Endothelial cell of umbilical vein (primary cell): ENCODE measurements around the gene SEMA4A.
"Not testable (repeated sequence)": the region's sequence is repeated elsewhere in the genome, so short reads cannot be mapped to it uniquely, and the experiment has no call there.

ENCODE experiments used
- CTCF ChIP-seq, 2 donors: IDR thresholded peaks; 1 replicate in 1 of 2; 2 replicates in 1 of 2; pipeline ENCODE4 v1.5.1; 2011; ENCODE audit warnings: low read length in 2 of 2, mild to moderate bottlenecking in 2 of 2, moderate library complexity in 2 of 2, control low read depth in 1 of 2, inconsistent platforms in 1 of 2, low read depth in 1 of 2; ENCODE audit not compliant: insufficient read depth in 1 of 2; ENCODE audit errors: extremely low read depth in 1 of 2
- GATA2 ChIP-seq: IDR thresholded peaks from 2 replicates; pipeline ENCODE4 v1.7.0; 2011; ENCODE audit warnings: low read depth, mild to moderate bottlenecking, moderate library complexity, mixed read lengths, low read length; ENCODE audit not compliant: insufficient read length, insufficient read depth
- JUN ChIP-seq: IDR thresholded peaks from 2 replicates; pipeline ENCODE4 v1.6.1; 2011; ENCODE audit warnings: borderline replicate concordance, low read depth; ENCODE audit not compliant: insufficient read length, insufficient read depth
- MAX ChIP-seq: IDR thresholded peaks from 2 replicates; pipeline ENCODE4 v1.6.1; 2011; ENCODE audit not compliant: insufficient read depth, insufficient read length
- MYC ChIP-seq: IDR thresholded peaks from one replicate; pipeline ENCODE4 v1.6.1; 2011; ENCODE audit warnings: mild to moderate bottlenecking, low read depth, low read length
- POLR2A ChIP-seq: IDR thresholded peaks from 2 replicates; pipeline ENCODE4 v1.6.1; 2012; ENCODE audit warnings: low read depth, mild to moderate bottlenecking, control low read depth, low read length
- POLR2AphosphoS5 ChIP-seq: IDR thresholded peaks from 2 replicates; pipeline ENCODE4 v1.6.1; 2012; ENCODE audit warnings: low read depth, mild to moderate bottlenecking, control low read depth, low read length, moderate library complexity; ENCODE audit not compliant: insufficient read depth

- TF ChIP-seq POLR2AphosphoS5; CTCF (IDR thresholded peaks at IDR 0.05; ENCODE audit: extremely low read depth in 1 of 2, insufficient read depth in 1 of 2, low read depth in 1 of 2, low read length in 2 of 2); POLR2A; JUN; MAX; MYC; GATA2: not testable (repeated sequence)
Measured at GRCh38 chr1:156116731-156117130, 36.7 kb upstream of the SEMA4A start.
